Neutrophil (primary cell): ENCODE data around the gene ELMO1.
A peak's percentile ranks its signal among the peaks of the same experiment; 100 is the strongest.

ENCODE experiments used
- H3K27ac ChIP-seq: fragments of 200-600 bp; sonication (generic); 2 replicates; pipeline ENCODE4 v1.5.1; 2016; ENCODE audit warnings: mild to moderate bottlenecking, moderate library complexity
- H3K27me3 ChIP-seq: fragments of 200-600 bp; sonication (generic); 2 replicates; pipeline ENCODE4 v1.6.0; 2016; ENCODE audit warnings: mild to moderate bottlenecking
- H3K36me3 ChIP-seq: fragments of 200-600 bp; sonication (generic); 2 replicates; pipeline ENCODE4 v1.5.1; 2017
- H3K4me1 ChIP-seq, 2 experiments: fragments of 200-600 bp in 1 of 2; sonication (generic) in 1 of 2; 1 replicate in 1 of 2; 2 replicates in 1 of 2; pipeline versions ENCODE4 v1.5.1 to v1.6.1; 2013 to 2016; ENCODE audit warnings: low read depth in 1 of 2, low read length in 1 of 2, mild to moderate bottlenecking in 1 of 2, moderate library complexity in 1 of 2; ENCODE audit not compliant: control insufficient read depth in 1 of 2, insufficient read depth in 1 of 2
- H3K4me3 ChIP-seq, 2 experiments: fragments of 200-600 bp in 1 of 2; sonication (generic) in 1 of 2; 1 replicate in 1 of 2; 2 replicates in 1 of 2; pipeline ENCODE4 v1.5.1; 2013 to 2016; ENCODE audit warnings: low read depth in 1 of 2, low read length in 1 of 2, mild to moderate bottlenecking in 1 of 2, moderate library complexity in 1 of 2
- H3K9me3 ChIP-seq: fragments of 200-600 bp; sonication (generic); 2 replicates; pipeline ENCODE4 v1.5.1; 2016
- TF ChIP-seq, protein P1 (sequence below): fragments of 200-600 bp; sonication (generic); IDR thresholded peaks from 2 replicates; pipeline ENCODE4 v1.5.1; 2016; ENCODE audit warnings: antibody characterized with exemption

ELMO1 gene

DNA sequence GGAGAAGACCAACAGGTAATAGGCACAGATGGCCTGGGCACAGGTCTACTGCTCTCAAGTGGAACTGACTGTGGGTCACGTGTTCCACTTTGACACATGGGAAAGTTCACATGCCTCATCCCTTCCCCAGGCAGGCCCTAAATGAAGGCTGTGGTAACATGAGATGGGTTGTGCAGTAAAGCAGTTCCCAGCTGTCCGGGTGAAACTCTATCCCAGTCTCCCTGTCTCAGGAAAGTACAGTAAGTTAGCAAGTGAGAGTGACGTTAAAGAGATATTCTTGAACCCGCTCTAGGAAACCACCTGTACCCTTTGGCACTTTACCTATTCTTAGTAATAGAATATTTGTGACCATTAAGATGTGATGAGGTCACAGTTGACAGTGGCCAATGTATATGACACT is 380.6 kb downstream of the ELMO1 start:
- TF ChIP-seq, protein P1, sequence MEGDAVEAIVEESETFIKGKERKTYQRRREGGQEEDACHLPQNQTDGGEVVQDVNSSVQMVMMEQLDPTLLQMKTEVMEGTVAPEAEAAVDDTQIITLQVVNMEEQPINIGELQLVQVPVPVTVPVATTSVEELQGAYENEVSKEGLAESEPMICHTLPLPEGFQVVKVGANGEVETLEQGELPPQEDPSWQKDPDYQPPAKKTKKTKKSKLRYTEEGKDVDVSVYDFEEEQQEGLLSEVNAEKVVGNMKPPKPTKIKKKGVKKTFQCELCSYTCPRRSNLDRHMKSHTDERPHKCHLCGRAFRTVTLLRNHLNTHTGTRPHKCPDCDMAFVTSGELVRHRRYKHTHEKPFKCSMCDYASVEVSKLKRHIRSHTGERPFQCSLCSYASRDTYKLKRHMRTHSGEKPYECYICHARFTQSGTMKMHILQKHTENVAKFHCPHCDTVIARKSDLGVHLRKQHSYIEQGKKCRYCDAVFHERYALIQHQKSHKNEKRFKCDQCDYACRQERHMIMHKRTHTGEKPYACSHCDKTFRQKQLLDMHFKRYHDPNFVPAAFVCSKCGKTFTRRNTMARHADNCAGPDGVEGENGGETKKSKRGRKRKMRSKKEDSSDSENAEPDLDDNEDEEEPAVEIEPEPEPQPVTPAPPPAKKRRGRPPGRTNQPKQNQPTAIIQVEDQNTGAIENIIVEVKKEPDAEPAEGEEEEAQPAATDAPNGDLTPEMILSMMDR, result no peak
- no peaks in the 10 kb centered on the region for H3K27me3 ChIP-seq
- H3K4me3 ChIP-seq, result no peak overlapping the region
- no peaks in the 10 kb centered on the region for H3K4me1 ChIP-seq
- H3K27ac ChIP-seq, result no peak overlapping the region
- H3K9me3 ChIP-seq, result no peaks in the 10 kb centered on the region
- peaks cover 4% of the 10 kb centered on the region for H3K36me3 ChIP-seq

DNA sequence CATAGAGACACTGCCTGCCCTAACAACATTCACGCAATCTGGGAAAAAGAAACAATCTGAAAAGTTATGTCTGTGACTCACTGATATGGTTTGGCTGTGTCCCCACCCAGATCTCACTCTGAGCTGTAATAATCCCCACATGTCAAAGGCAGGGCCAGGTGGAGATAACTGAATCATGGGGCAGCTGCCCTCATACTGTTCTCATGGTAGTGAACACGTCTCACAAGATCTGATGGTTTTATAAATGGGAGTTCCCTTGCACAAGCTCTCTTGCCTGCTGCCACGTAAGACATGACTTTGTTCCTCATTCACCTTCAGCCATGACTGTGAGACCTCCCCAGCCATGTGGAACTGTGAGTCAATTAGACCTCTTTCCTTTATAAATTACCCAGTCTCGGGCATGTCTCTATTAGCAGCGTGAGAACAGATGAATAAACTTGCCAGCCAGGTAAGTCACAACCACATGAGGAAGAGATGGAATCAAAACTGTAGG is 382.8 kb downstream of the ELMO1 start:
- TF ChIP-seq, protein P1, result no peak
- Histone ChIP-seq H3K4me1 (no peaks in the 10 kb centered on the region), H3K36me3 (peaks cover 4% of the 10 kb centered on the region), H3K4me3 (no peak overlapping the region), H3K9me3 (no peaks in the 10 kb centered on the region), H3K27me3 (no peaks in the 10 kb centered on the region), H3K27ac (peak overlapping the region; percentile 16)

DNA sequence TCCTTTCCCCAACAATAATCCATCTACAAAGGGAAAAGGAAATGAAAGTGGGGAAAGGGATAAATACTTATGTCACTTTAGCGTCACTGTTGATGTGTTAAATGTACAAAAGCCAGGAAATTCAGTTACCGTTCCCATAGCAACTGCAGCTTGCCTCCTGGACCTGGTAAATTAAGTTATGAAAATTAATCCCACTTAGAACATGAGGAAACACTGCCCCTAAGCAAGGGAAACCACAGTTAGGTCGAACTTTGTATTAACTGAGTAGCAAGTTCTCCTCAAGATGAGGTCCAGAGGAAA is 386.2 kb downstream of the ELMO1 start:
- TF ChIP-seq, protein P1, result no peak
- H3K9me3 ChIP-seq, result no peaks in the 10 kb centered on the region
- H3K4me3 ChIP-seq, result no peak overlapping the region
- peak overlapping the region; percentile 7 for H3K27ac ChIP-seq
- peaks cover 0 to 5% of the 10 kb centered on the region in 2 experiments for H3K4me1 ChIP-seq
- no peaks in the 10 kb centered on the region for H3K27me3 ChIP-seq
- H3K36me3 ChIP-seq, result no peaks in the 10 kb centered on the region

DNA sequence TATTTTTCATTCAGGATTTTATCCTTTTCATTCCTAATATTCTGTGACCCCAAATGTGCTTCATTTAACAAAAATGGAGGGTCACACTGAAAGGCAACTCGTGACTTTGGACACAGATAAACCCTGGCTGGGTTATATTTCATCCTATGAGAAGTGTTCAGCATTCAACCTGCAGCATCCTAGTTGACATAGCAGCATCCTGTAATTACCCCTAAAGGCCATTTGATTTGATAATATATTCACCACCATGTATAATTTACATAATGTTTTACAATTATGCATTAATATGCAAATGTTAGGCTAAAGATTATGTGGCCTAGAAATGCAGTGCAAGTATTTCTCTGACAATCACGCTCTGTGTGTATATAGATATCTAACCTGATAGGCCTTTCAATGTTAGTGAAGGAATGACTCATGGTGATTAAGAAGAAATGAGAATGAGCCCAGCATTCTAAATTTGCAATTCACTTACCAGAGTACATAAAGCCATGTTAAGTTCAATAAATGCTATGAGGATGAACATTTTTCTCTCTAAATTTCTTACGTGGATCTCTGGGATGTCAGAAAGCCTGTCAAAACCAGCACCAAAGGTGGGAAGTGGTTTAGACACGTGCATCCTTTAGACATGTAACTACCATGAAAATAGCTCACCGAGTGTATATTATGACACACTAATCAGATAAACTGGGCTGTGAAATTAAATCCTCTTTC is 386.7 kb downstream of the ELMO1 start:
- TF ChIP-seq, protein P1, result no peak
- Histone ChIP-seq H3K4me3 (no peak overlapping the region), H3K27ac (no peak overlapping the region)

DNA sequence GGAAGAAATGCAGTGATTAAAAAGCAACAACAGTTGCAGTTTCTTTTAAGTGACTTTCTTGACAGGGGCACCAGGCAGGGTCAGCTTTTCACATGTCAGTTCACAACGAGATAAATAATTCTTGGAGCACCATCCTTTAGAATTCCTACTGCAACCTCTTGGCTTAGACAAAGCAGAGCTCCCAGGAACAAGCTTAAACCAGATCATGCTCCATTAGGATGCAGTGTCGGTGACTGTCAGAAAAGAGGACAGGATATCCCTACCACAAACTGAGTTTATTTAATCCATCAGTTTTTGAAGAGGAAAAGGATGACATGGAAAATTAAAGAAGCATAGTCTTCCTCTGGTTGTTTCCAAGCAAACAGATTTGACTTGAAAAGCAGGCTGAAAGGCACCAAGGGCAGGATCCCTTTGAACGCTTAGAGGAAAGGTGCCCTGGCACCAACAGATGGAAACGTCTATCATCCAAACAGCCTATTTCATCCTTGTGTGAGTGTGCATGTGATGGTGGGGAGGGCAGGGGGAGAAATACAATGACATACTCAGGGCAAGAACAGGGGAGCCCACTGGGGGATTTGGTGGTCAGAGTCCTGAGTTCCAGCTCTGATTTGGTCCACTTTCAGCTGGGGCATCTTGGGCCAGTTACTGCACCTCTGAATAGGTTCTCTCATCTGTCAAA is 392.3 kb downstream of the ELMO1 start:
- Histone ChIP-seq H3K4me1 (peaks cover 0 to 7% of the 10 kb centered on the region in 2 experiments), H3K4me3 (no peak overlapping the region), H3K9me3 (no peaks in the 10 kb centered on the region)

More for the DNA sequence above, 386.7 kb downstream of the ELMO1 start:
- Histone ChIP-seq H3K4me1 (peaks cover 0 to 7% of the 10 kb centered on the region in 2 experiments), H3K36me3 (no peaks in the 10 kb centered on the region), H3K9me3 (no peaks in the 10 kb centered on the region), H3K27me3 (no peaks in the 10 kb centered on the region)

More for the DNA sequence above, 392.3 kb downstream of the ELMO1 start:
- Histone ChIP-seq H3K27me3 (no peaks in the 10 kb centered on the region), H3K36me3 (no peaks in the 10 kb centered on the region), H3K27ac (no peak overlapping the region)
- TF ChIP-seq, protein P1, result no peak
